Effector memory CD4-positive, alpha-beta T cell (primary cell): ENCODE results near the gene TAS2R20.

ENCODE experiments used
- DNase-seq, 3 donors: peaks; one replicate each; pipeline ENCODE4 v3.0.0-alpha.2; 2020
- H3K27ac ChIP-seq: 2 replicates; pipeline ENCODE4 v1.7.0; 2013; ENCODE audit warnings: mild to moderate bottlenecking, low read length, moderate library complexity; ENCODE audit not compliant: insufficient read depth, poor library complexity, severe bottlenecking
- H3K27me3 ChIP-seq: replicated peaks from 2 replicates; pipeline ENCODE4 v1.7.0; 2013; ENCODE audit warnings: mild to moderate bottlenecking, low read length; ENCODE audit not compliant: insufficient read depth, control insufficient read depth, poor library complexity, severe bottlenecking
- H3K36me3 ChIP-seq: 2 replicates; pipeline ENCODE4 v1.7.0; 2013; ENCODE audit warnings: mild to moderate bottlenecking, low read length, moderate library complexity; ENCODE audit not compliant: control insufficient read depth, insufficient read depth
- H3K4me1 ChIP-seq: 2 replicates; pipeline ENCODE4 v1.7.0; 2013; ENCODE audit warnings: low read length, mild to moderate bottlenecking; ENCODE audit not compliant: control insufficient read depth, insufficient read depth, poor library complexity, severe bottlenecking
- H3K4me3 ChIP-seq: 2 replicates; pipeline ENCODE4 v1.7.0; 2013; ENCODE audit warnings: low read length, low read depth, mild to moderate bottlenecking; ENCODE audit not compliant: insufficient read depth, poor library complexity, severe bottlenecking
- H3K9me3 ChIP-seq: 2 replicates; pipeline ENCODE4 v1.7.0; 2013; ENCODE audit warnings: mild to moderate bottlenecking, low read length, moderate library complexity; ENCODE audit not compliant: control insufficient read depth

The TAS2R20 gene

GRCh38 chr12:10966314-10966713 lies 31.8 kb downstream of the TAS2R20 start:
- no peaks in the 10 kb centered on the region for H3K36me3 ChIP-seq
- H3K4me1 ChIP-seq: no peaks in the 10 kb centered on the region
- H3K27me3 ChIP-seq: no peaks in the 10 kb centered on the region
- no peak for DNase-seq
- no peak overlapping the region for H3K4me3 ChIP-seq
- H3K27ac ChIP-seq: no peak overlapping the region
- no peaks in the 10 kb centered on the region for H3K9me3 ChIP-seq

DNA sequence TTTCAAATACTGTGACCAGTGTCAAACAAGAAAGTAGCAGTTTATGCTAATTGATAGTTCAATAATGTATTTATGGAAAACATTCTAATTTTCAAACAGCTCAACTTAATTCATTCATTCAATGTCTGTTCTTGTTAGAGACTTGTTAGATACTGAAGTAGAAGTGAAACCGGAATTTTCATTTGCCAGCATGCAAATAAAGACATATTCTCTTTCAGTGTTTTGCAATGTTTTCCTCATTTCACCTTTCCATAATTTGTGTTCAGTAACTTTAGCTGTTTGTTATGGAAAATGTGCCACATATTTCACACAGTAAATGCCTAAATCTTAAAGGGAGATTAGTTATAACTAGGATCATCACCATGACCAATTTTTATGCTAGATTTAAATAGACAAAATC lies 32.6 kb downstream of the TAS2R20 start:
- Histone ChIP-seq H3K27me3 (no peaks in the 10 kb centered on the region), H3K9me3 (no peaks in the 10 kb centered on the region), H3K4me1 (peaks cover 6% of the 10 kb centered on the region), H3K4me3 (no peak overlapping the region), H3K36me3 (no peaks in the 10 kb centered on the region), H3K27ac (no peak overlapping the region)
- no peak for DNase-seq

DNA sequence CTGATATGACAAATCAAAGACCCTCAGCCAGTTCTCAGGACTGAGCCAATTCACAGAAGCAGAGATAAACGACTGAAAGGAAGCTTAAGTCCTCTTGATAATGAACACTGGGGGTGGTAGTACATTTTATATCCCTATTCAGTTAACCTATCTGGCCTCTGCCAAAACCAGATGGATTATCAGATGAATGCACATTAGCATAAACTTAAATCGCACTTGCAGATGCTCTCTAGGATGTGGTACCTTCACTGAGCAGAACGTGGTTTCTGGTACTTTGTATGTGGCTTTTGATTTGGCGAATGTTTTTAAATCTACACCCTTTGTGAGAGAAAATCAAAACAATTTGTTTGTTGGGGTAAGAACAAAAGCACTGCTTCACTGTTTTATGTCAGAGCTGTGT lies 37.9 kb downstream of the TAS2R20 start:
- no peak for DNase-seq
- no peak overlapping the region for H3K4me3 ChIP-seq
- no peaks in the 10 kb centered on the region for H3K27me3 ChIP-seq
- H3K4me1 ChIP-seq: peaks cover 6% of the 10 kb centered on the region
- H3K36me3 ChIP-seq: no peaks in the 10 kb centered on the region
- no peaks in the 10 kb centered on the region for H3K9me3 ChIP-seq
- no peak overlapping the region for H3K27ac ChIP-seq

DNA sequence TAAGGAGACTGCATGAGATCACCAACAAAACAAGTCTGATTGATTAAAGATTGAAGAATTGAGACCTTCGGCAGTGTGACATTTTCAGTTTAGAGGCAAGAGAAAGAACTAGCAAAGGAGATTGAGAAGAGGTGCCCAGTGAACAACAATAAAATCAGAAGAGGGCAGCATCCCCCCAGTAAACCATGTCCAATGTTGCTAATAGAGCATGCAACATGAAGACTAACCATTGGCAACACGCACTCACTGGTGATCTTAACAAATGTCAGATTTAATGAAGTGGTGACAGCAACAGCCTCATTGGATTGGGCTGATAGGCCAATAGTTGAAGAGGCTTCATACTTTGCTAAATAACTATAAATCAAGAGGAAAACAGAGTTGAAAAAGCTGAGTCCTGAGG lies 38.3 kb downstream of the TAS2R20 start:
- H3K36me3 ChIP-seq: no peaks in the 10 kb centered on the region
- H3K27ac ChIP-seq: no peak overlapping the region
- H3K4me1 ChIP-seq: peaks cover 6% of the 10 kb centered on the region
- no peaks in the 10 kb centered on the region for H3K27me3 ChIP-seq
- H3K4me3 ChIP-seq: no peak overlapping the region
- DNase-seq: no peak
- H3K9me3 ChIP-seq: no peaks in the 10 kb centered on the region

GRCh38 chr12:10957741-10958140 lies 40.4 kb downstream of the TAS2R20 start:
- no peak for DNase-seq

DNA sequence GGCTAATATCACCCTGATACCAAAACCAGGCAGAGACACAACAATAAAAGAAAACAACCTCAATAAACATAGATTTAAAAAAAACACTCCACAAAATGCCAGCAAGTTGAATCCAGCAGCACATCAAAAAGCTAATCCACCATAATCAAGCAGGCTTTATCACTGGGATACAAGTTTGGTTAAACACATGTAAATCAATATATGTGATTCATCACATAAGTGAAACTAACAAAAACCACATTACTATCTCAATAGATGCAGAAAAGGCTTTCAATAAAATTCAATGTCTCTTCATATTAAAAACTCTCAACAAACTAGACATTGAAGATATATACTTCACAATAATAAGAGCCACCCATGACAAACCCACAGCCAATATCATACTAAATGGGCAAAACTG lies 42.0 kb downstream of the TAS2R20 start:
- peaks cover 6% of the 10 kb centered on the region for H3K4me1 ChIP-seq
- no peak for DNase-seq
- H3K27ac ChIP-seq: no peak overlapping the region
- no peak overlapping the region for H3K4me3 ChIP-seq
- H3K27me3 ChIP-seq: no peaks in the 10 kb centered on the region
- no peaks in the 10 kb centered on the region for H3K9me3 ChIP-seq
- H3K36me3 ChIP-seq: no peaks in the 10 kb centered on the region

More at GRCh38 chr12:10957741-10958140, 40.4 kb downstream of the TAS2R20 start:
- H3K27me3 ChIP-seq: no peaks in the 10 kb centered on the region
- H3K4me1 ChIP-seq: peaks cover 6% of the 10 kb centered on the region
- no peak overlapping the region for H3K27ac ChIP-seq
- H3K4me3 ChIP-seq: no peak overlapping the region
- H3K9me3 ChIP-seq: no peaks in the 10 kb centered on the region
- no peaks in the 10 kb centered on the region for H3K36me3 ChIP-seq

DNA sequence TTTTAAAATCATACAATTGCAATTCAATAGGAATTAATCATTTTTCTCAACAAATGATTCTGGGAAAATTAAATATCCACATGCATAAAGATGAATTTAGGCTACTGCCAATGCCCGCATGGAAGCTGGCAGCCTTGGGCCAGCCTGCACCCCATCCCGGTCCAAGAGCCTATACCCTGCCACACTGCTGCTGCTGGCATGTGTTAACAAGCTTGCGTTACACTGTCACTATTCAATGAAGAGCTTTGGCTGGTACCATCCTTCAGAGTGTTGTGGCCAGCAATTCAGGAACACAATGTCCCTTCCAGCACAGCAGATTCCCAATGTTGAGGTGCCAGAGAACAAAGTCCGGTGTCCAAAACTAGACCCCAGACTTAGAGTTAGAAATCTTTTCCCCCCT lies 45.5 kb downstream of the TAS2R20 start:
- no peaks in the 10 kb centered on the region for H3K27me3 ChIP-seq

More for the DNA sequence above, 45.5 kb downstream of the TAS2R20 start:
- H3K27ac ChIP-seq: no peak overlapping the region
- H3K9me3 ChIP-seq: no peaks in the 10 kb centered on the region
- H3K4me1 ChIP-seq: no peaks in the 10 kb centered on the region
- no peak for DNase-seq
- no peak overlapping the region for H3K4me3 ChIP-seq
- H3K36me3 ChIP-seq: no peaks in the 10 kb centered on the region
